PC-9 (cell line): ENCODE measurements around the gene ATE1. TPM values are rescaled to one million over a fixed set of nuclear protein-coding genes. Genes with fewer than 3 reads are reported as not detected.

Source experiments
- BruUV-seq: library from RNA; stranded (reverse); fragments of 400-500 nt; replicated peaks from 2 replicates; lab custom pipeline; 2021; lab: Mats Ljungman, UMichigan
- CTCF ChIA-PET: fragments of 300-600 bp; sonication (Branson Sonifier 250); formaldehyde crosslinking; loops from one replicate; lab custom pipeline; 2022; ENCODE audit warnings: antibody characterized with exemption; lab: Charles Lee
- POLR2A ChIA-PET: fragments of 300-600 bp; sonication (Branson Sonifier 250); formaldehyde crosslinking; loops from one replicate; lab custom pipeline; 2022; ENCODE audit warnings: antibody characterized with exemption; ENCODE audit not compliant: unreplicated experiment; lab: Charles Lee
- DNase-seq, 2 experiments: peaks; one replicate each; pipeline versions ENCODE4 v3.0.0 to v3.0.0-alpha.2; 2015 to 2022; ENCODE audit warnings: mixed read lengths in 1 of 2
- H2AFZ ChIP-seq: fragments of 200-600 bp; sonication (generic); 2 replicates; pipeline ENCODE4 v1.8.1; 2017; ENCODE audit warnings: antibody characterized with exemption
- H3F3A ChIP-seq: fragments of 200-600 bp; sonication (generic); 2 replicates; pipeline ENCODE4 v1.8.1; 2017; ENCODE audit warnings: antibody characterized with exemption, mild to moderate bottlenecking, low read depth; ENCODE audit not compliant: insufficient read depth
- H3K27ac ChIP-seq: fragments of 200-600 bp; sonication (generic); 2 replicates; pipeline ENCODE4 v1.6.1; 2016; ENCODE audit warnings: mixed run types
- H3K27me3 ChIP-seq: fragments of 200-600 bp; sonication (generic); 2 replicates; pipeline ENCODE4 v1.6.1; 2016; ENCODE audit warnings: low read depth, mixed run types; ENCODE audit not compliant: insufficient read depth
- H3K36me3 ChIP-seq: fragments of 200-600 bp; sonication (generic); 2 replicates; pipeline ENCODE4 v1.6.1; 2016; ENCODE audit warnings: low read depth, mixed run types
- H3K4me1 ChIP-seq: fragments of 200-600 bp; sonication (generic); replicated peaks from 2 replicates; pipeline ENCODE4 v1.6.1; 2016; ENCODE audit warnings: mixed run types; ENCODE audit not compliant: insufficient read depth
- H3K4me2 ChIP-seq: fragments of 200-600 bp; sonication (generic); 2 replicates; pipeline ENCODE4 v1.6.1; 2017; ENCODE audit warnings: mixed run types
- H3K4me3 ChIP-seq: fragments of 200-600 bp; sonication (generic); 2 replicates; pipeline ENCODE4 v1.6.1; 2016; ENCODE audit warnings: mixed run types
- H3K79me2 ChIP-seq: fragments of 200-600 bp; sonication (generic); 2 replicates; pipeline ENCODE4 v1.6.1; 2017; ENCODE audit warnings: low read depth, mixed run types
- H3K9me2 ChIP-seq: fragments of 200-600 bp; sonication (generic); 2 replicates; pipeline ENCODE4 v1.8.1; 2017; ENCODE audit warnings: mild to moderate bottlenecking; ENCODE audit not compliant: insufficient read depth
- H3K9me3 ChIP-seq: fragments of 200-600 bp; sonication (generic); 2 replicates; pipeline ENCODE4 v1.8.1; 2016; ENCODE audit warnings: low read depth; ENCODE audit not compliant: insufficient read depth
- H4K20me1 ChIP-seq: fragments of 200-600 bp; sonication (generic); 2 replicates; pipeline ENCODE4 v1.8.1; 2017; ENCODE audit not compliant: insufficient read depth
- CTCF ChIP-seq: fragments of 200-600 bp; sonication (generic); conservative IDR thresholded peaks from 2 replicates; pipeline ENCODE4 v1.6.1; 2017; ENCODE audit warnings: mixed run types, antibody characterized with exemption, mild to moderate bottlenecking, moderate library complexity
- EZH2 ChIP-seq: fragments of 200-600 bp; sonication (generic); IDR thresholded peaks from 2 replicates; pipeline ENCODE4 v1.8.0; 2017; ENCODE audit warnings: antibody characterized with exemption, low read depth
- intact Hi-C: fragments of 100-400 bp; cut with micrococcal nuclease; formaldehyde crosslinking; loops from one replicate; pipeline ENCODE4 v1.10.0; 2022; ENCODE audit not compliant: unreplicated experiment
- total RNA-seq: library from RNA; stranded (reverse); gene quantifications from 2 replicates; pipeline ENCODE4 v1.2.3, GENCODE V29; 2021

The ATE1 gene
- total RNA-seq, 1 experiment from 2014 or later, result 14.8 TPM

GRCh38 chr10:121853950-121854349 is 73.9 kb downstream of the ATE1 start:
- no peaks in the 10 kb centered on the region for H3K79me2 ChIP-seq
- ChIA-PET POLR2A (no interaction called here), CTCF (no interaction called here)
- no peaks in the 10 kb centered on the region for H4K20me1 ChIP-seq
- H3K36me3 ChIP-seq, result no peaks in the 10 kb centered on the region
- no peak overlapping the region for H3K27ac ChIP-seq
- no TSS peak for BruUV-seq
- no peaks in the 10 kb centered on the region for H3K9me2 ChIP-seq
- no peak for DNase-seq
- H3K4me2 ChIP-seq, result no peak overlapping the region
- H2AFZ ChIP-seq, result no peak overlapping the region
- H3K4me3 ChIP-seq, result no peak overlapping the region
- H3F3A ChIP-seq, result no peaks in the 10 kb centered on the region
- no peaks in the 10 kb centered on the region for H3K4me1 ChIP-seq
- no peak for TF ChIP-seq CTCF
- intact Hi-C loops, result no loop called here
- H3K9me3 ChIP-seq, result no peaks in the 10 kb centered on the region
- no peaks in the 10 kb centered on the region for H3K27me3 ChIP-seq

GRCh38 chr10:121851786-121852185 is 76.0 kb downstream of the ATE1 start:
- no peaks in the 10 kb centered on the region for H3K36me3 ChIP-seq
- BruUV-seq, result no TSS peak
- ChIA-PET CTCF (no interaction called here), POLR2A (no interaction called here)
- H3K9me2 ChIP-seq, result no peaks in the 10 kb centered on the region
- no peak overlapping the region for H2AFZ ChIP-seq
- H3K4me1 ChIP-seq, result no peaks in the 10 kb centered on the region
- H3K27me3 ChIP-seq, result no peaks in the 10 kb centered on the region
- H3K4me3 ChIP-seq, result no peak overlapping the region
- TF ChIP-seq CTCF, result no peak
- TF ChIP-seq EZH2, result no peak
- no peak overlapping the region for H3K4me2 ChIP-seq
- intact Hi-C loops, result no loop called here
- no peaks in the 10 kb centered on the region for H3F3A ChIP-seq
- no peaks in the 10 kb centered on the region for H3K79me2 ChIP-seq
- no peak for DNase-seq
- H3K27ac ChIP-seq, result no peak overlapping the region
- no peaks in the 10 kb centered on the region for H4K20me1 ChIP-seq
- no peaks in the 10 kb centered on the region for H3K9me3 ChIP-seq

- no peak for TF ChIP-seq CTCF
- no peak for TF ChIP-seq EZH2
- Histone ChIP-seq H3K79me2 (no peaks in the 10 kb centered on the region), H3K4me3 (no peak overlapping the region), H3K9me2 (no peaks in the 10 kb centered on the region), H3K36me3 (no peaks in the 10 kb centered on the region), H3K4me1 (no peaks in the 10 kb centered on the region), H3K27ac (no peak overlapping the region), H3K9me3 (no peaks in the 10 kb centered on the region), H4K20me1 (no peaks in the 10 kb centered on the region), H3F3A (no peaks in the 10 kb centered on the region), H3K27me3 (no peaks in the 10 kb centered on the region), H3K4me2 (no peak overlapping the region), H2AFZ (no peak overlapping the region)
- DNase-seq, result no peak
- ChIA-PET POLR2A (no interaction called here), CTCF (no interaction called here)
- BruUV-seq, result no TSS peak
- intact Hi-C loops, result no loop called here
Measured at GRCh38 chr10:121848082-121848481, 79.7 kb downstream of the ATE1 start.
